Measurements from ENCODE around the gene MAX.

The MAX gene

DNA sequence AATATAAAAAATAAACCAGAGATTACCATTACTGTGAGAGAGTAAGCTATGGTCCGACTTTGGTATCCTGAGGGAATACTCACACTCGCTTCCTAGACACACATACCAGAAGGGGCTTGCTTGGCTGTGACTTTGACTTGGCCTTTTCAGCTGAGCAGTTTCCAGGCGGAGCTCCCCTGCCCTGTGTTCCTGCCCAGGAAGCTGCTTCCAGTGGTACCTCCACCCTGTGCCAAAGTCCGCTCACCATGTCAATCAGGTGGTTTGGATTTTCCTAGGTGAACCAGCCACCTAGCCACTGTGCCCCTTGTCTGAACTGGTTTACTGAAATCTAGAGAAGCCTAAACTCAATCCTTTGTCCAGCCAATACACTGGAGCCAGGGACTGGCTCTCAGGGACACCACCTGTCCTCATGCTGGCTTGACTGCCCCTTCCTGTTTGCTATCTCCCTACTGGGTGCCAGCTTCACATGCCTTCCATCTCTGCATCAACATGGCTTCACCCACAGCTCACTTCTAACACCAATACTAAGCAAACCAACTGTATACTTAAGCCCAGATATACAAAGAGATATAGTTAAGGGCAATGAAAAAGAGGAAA lies 28.6 kb downstream of the MAX start:
- DNase-seq (ENCODE audit: low read depth), result no peak

DNA sequence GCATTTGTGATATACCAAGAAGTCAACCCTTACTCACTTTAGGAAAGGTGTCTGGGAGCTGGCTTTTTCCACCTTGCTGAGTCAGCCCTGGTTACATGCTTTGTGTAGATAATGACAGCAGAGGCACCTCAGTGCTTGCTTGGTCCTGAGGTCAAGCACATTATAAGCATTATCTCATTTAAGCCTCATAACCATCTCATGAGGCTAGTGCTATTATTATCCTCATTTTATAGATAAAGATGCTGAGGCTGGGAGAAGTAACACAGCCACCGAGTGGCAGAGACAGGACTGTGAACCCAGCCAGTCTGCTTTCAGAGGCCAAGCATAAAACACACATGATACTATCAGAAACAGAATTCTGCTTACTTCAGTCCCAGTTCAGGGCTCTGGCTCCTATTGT lies 29.4 kb downstream of the MAX start:
- no peak for DNase-seq (ENCODE audit: low read depth)

DNA sequence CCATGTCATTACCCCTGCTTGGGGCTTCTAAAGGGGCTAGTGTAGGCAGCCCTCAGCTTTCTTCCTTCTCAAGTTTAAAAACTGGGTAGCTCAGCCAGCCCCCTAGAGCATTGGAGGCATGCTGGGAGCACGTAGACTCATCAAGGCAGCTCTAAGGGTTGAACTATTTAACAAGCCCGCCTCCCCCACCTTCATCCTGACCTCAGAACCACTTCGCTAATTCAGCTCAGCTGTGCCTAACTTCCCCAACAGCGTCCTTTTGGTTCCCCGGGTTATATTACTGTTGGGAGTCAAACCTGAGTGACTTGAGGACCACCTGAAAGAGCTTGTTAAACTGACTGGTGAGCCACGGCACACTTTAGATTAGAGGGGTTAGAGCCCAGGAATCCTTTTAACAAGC lies 30.1 kb downstream of the MAX start:
- DNase-seq (ENCODE audit: low read depth), result no peak

DNA sequence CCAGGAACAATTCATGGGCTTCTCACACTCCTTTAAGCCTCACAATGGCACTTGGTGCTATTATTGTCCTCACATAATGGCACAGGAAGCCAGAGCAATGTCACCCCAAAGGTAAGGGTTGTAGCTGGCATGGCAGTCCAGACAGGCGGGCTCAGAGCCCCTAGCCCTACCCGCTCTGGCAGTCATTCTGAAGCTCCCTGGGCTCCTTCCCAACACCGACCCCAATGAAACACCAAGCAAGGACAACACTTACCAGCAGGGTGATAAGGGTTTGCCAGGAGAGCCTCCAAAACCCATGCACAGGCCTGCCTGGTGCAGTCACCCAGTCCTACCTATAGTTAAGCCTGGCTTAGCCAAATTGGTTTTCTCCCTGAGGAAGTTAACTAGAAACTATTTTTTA lies 30.8 kb downstream of the MAX start:
- no peak for DNase-seq (ENCODE audit: low read depth)

DNA sequence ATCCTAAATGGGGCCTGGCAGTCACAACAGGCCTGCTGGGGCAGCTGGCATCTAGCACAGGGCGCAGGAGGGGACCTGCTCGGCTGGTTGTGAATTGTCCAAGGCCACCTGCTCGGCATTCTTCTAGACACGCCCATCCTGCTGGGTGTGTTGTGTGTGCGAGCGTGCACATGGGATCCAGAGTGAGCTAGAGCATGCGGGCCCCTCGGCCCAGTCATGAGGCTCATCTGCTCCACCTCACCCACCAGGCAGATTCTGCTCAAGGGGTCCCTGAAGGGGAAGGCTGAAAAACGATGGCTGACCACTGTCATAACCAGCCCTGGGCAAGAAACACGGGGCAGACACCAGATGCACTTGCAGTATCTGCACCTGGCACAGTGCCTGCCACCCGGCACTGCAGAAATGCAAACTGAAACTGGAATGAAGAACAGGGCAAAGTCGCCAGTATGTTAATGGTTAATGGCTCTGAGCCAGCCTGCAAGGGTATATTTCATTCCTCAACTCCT lies 31.8 kb downstream of the MAX start:
- no peak for DNase-seq (ENCODE audit: low read depth)

DNA sequence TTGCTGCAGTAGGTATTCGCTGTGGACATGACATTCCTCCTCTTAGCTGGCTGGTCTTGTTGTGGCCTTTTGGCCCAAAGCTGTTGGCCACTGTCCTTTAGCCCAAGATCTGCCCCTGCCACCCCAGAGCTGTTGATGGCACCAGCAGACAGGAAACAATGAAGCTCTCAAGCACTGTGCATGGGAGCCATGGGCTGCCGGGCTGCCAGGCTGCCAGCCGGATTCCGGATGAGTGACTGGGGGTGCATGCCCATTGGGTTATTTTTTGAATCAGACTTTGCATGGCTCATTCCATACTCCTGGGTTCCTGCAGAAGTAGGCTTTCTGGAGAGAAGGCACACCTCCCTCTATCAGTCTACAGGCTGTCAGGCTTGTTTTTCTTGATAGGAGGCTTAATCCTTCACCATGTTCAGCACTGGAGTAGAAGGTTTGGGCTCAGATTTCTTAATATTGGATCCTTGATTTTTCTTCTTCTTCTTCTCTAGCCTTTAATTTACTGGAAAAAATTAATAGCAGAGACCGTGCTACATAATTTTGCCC lies 32.4 kb downstream of the MAX start:
- no peak for DNase-seq (ENCODE audit: low read depth)

DNA sequence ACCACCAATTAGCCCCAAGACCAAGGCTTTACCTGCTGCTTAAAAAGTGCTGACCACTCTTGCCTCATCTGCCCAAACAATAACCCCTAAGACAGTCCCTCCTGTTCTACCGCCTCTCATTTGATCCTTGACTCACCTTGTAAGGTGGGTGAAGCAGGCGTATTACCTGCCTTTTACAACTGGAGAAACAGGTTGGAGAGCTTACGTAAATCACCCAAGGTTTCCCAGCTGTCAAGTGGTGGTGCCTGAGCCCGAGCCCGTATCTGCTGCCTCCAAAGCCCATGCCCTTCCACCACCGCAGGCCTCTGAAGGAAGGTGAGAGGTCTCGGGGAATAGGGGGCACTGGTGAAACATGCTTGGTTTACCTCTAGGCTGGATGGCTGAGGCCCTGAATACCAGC lies 36.6 kb downstream of the MAX start:
- no peak for DNase-seq (ENCODE audit: low read depth)

DNA sequence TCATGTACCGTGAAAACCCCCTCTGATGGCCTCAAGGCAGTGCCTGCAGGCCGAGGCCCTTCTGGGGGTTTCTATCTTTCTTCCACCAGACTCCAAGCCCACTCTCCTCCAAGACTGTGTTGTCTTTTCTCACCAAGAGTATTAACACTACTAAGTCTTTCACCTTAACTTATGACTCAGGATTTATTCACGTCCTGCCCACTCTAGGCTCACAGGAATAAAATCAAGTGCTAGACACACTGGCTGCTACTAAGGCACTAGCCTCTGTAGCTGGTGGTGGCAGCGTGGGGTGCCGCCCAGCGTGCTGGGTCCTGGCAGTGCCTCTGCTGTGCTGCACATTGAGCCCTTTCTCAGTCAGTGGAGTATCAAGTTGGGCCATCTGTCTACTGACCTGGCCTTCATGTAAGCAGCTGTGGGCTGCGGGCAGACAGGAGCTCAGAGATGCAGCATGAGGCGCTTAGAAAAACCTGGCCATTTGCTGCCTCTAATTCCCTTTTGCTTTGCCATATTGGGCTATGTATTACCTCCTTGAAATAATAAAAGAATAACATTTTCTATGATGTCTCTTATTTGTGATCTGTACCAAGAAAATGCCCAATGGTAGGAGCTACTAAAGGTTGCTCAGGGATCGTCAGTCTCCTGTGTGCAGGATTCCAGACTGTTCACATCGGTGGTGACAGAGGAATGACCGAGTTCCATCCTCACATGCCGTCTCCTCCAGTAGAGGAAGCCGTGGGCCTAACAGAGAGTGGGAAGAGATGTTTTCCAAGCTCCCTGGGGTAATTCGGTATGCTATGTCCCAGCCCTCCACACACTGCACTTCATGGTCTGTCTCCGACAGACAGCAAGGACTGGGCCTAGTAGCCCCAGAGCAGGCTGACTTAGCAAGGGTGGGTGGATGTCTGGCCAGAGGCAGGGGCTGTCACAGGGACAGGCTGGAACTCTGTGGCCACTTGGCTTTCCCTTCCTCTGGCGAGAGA lies 39.9 kb downstream of the MAX start:
- no peak for DNase-seq (ENCODE audit: low read depth)

DNA sequence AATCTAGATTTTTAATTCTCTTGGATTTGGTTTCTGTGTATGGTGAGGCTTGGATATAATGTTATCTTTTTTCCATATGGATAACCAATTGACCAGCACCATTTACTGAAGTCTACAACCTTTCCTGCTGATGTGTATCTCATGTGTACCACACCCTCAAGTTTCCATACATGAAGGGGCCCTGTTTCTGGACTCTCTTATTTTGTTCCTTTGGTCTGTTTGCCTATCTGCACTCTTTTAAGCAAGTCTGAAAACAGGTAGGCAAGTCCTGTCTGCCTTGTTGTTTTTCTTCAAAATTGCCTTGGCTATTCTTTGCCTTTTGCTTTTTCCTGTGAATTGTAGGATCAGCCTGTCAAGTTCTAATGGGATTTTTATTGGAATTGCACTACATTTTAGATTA lies 44.6 kb downstream of the MAX start:
- no peak for DNase-seq (ENCODE audit: low read depth)

DNA sequence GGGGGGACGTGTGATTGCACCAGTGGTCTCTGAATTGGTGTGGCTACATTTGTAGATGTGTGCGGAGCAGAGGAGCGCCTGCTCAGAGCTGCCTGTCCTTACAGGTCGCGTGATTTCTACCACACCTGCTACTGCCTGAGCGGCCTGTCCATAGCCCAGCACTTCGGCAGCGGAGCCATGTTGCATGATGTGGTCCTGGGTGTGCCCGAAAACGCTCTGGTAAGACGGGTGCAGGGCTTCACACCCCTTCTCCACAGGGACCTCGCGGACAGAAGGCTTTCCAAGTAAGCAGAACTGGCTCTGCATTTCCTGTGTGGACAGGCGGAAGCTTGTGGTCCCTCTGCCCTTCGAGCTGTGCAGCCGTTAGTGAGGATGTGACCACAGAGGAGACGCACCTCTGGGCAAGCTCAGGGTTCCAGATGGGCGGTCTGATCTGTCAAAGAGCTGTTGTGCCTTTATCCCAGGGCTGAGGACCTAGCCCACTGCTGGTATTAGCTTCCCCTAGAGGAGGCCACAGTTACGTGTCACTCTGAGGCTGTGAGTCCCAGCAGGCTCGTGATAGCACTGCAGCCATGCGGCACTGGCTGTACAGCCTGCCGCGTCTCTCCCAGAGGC lies 47.7 kb downstream of the MAX start:
- no peak for DNase-seq (ENCODE audit: low read depth)

DNA sequence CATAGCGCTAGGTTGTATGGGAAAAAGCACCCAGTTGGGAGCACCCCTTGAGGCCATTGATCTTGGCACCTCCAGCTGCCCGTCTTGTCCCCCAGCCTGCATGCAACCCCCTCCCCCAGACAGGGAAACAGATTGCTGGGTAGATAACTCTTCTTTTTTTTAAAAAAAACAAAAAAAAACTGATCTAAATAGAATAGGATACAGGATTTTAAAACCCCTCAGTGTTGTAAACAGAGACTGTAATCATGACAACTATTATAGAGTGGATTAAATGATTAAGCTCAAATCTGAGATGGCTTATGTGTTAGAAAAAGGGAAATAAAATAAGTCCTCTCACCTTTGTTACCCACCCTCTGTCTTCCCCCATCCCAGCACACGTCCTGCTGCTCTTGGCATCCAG lies 48.9 kb downstream of the MAX start:
- DNase-seq (ENCODE audit: low read depth), result no peak

DNA sequence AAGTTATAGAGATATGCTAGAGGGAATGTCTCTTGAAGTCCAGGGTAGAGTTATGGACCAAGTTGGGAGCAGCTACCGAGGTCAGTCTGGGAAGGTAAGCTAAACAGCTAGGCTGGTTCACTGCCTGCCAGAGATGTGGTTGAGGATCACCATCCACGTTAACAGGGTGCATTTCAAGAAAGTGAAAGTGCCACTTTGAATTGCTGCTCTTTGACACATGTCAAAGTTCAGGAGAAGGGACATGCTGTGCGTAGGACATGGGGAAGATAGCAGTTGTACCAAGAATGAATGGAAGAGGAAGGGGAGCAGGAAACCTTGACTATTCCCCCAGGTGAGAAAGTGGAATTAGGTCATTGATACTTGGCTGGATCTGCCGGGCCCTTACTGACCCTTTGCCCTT lies 49.5 kb downstream of the MAX start:
- DNase-seq (ENCODE audit: low read depth), result no peak

DNA sequence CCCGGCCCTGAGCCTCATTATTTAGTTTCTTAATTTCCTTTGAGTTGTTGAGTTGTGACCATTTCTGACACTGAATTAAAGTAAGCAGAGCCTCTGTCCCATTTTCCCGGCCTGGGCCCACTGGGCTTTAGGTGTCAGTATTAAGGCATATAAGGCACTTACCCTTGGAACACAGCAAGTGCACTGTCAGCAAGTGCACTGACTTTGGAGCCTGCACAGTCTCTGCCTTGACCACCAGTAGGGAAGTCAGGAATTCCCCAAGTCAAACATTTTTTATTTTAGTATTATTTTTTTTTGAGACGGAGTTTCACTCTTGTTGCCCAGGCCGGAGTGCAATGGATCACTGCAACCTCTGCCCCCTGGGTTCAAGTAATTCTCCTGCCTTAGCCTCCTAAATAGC lies 56.6 kb downstream of the MAX start:
- DNase-seq (ENCODE audit: low read depth), result no peak

DNA sequence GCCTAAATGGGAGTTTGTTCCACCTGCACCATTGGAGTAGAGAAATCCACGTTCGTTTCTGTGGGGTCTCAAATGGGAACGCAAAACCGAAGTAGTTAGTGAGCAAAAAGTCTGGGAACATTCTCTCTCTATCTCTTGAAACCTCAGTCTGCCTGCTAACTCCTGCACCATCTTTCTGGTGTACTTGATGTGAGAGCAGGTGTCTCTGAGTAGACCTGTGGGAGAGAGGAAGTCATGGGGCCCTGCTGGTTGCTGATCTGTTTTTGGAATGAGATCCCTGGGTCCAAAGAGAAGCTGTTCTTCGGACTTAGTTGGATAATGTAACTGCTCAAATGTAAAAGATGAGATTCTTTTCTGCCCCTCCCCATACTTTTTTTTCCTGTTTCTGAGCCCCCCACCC lies 57.3 kb downstream of the MAX start:
- DNase-seq (ENCODE audit: low read depth), result no peak

DNA sequence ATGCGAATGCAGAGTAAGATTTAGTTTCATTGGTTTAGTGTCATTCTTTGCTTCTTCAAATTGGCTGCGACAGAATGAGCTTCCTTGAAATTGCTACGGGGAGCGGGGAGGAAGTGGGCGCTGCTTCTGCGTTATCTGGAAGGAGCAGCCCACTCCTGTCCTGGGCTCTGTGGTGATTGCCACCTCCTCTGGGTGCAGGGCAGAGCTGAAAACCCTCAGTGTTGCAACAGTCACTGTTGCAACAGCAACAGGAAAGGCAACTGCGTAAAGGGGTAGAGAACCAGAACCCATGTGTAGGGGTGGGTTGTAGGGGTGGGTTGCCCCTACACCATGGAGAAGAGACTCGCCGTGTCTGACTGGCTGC lies 57.7 kb downstream of the MAX start:
- no peak for DNase-seq (ENCODE audit: low read depth)

DNA sequence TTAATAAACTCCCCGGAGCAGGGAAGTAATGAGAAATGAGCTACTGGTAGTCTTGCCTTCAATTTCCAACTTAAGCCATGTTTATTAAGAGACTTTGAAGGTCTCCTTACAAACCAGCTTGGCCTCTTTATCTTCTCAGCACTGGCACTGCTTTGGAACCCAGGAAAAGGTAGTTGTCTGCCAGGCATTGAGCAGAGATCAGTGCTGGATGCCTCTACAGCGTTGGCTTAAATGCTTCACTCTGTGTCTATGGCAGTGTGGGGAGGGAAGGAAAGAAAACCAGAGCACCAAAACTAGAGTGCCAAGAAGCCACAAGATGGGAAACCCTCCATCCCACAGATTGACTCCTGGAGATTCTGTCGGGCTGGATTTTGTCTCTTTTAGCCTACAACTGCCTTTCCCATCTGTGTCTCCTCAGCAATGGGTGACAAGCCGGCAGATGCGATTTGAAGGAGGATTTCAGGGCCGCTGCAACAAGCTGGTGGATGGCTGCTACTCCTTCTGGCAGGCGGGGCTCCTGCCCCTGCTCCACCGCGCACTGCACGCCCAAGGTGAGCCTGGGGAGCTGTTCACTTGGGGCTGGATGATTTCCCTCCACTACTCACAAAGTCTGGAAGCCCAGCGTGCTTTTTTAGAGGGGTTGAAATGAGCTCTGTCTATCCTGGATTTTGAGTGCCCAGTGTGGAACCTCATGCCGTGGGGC lies 58.3 kb downstream of the MAX start:
- no peak for DNase-seq (ENCODE audit: low read depth)

DNA sequence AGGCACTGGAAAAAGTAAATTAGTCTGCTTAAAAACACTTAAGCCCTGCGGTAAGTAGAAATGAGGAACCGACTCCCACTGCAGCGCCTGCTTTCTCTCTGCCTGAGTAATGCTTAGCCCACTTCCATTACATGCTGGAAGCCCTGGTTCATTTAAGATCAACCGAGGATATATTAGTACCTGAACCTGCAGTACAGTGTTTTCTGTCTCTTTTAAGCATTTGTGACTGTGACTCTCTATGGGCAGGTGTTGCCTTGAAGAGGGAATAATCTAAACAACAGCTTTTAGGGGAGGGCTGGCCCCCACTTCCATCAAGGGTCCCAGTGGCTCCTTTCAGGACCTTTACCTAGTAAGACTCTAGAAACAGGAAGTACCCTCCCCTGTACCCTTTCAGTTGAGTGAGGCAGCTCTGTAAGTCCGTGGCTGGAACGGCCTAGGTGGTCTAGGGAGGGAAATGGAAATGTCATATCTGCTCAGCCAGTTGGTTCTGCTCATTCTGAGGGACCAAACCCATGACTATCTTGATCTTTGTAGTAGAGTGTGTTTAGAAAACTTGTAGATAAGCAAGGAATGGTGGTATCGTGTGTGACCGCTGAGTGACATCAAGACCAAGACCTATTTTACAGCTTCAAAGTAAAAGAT lies 59.5 kb downstream of the MAX start:
- DNase-seq (ENCODE audit: low read depth), result no peak

DNA sequence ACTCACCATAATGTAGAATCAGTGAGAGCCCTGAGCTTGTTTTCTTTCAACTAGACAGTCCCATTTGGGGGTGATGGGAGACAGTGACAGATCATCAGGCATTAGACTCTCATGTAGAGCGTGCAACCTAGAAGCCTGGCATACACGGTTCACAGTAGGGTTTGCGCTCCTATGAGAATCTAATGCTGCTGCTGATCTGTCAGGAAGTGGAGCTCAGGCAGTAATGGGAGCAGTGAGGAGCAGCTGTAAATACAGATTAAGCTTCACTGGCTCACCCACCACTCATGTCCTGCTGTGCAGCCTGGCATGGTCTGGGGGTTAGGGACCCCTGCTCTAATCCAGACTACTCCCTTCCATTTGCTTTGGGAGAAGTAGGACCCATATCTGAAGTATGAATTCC lies 60.0 kb downstream of the MAX start:
- DNase-seq (ENCODE audit: low read depth), result no peak

DNA sequence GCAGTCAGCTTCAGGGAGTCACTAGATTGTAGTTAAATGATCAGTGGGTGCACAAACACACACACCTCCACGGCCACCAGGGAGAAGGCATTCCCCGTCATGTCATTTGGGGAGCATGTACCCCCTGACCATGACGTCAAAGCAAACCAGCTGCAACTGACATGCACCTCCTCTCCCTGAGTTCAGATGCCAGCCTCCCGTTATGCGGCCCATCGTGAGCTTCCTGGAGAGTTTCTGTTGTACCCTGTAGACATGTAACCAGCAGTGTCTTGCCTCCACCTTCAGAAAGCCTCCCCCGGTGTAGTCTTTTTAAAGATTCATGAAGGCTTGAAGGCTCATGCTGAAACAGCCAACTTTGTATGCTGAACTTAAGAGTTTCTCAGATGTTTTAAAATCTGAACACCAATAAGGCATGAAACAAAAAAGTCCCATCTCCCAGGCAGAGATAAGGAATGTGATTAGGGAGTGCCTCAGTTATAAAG lies 60.8 kb downstream of the MAX start:
- DNase-seq (ENCODE audit: low read depth), result no peak

DNA sequence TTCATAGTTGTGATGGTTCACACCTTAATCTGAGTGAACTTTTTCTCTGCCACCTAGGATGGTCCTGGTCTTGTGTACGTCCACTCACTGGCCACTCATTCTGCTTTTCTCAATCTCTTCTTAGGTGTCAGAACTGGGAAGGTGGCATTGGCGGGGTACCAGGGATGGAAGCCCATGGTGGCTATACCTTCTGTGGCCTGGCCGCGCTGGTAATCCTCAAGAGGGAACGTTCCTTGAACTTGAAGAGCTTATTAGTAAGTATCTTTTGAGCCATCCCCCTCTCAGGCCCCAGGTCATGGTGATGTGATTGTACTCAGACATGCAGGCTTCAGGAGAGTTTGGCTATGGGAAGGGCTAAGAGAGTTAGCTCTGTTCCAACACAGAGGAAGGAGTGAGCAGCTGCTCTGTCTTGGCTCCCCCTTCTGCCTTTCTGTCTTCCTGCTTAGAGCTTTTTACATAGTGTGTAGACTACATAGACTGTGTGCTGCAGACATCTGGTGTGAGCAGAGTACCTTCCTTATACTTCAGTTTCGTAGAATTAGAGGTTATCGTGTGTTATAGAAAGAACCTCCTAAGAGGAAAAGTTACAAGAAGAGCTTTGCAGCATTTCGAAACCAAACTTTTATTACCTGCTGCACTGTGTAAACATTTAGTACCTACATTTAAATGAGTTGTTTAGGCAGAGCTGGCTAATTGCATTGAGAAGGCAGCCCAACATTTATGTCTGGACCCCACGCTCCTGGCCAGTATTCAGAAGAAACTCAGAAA lies 61.5 kb downstream of the MAX start:
- DNase-seq (ENCODE audit: low read depth), result no peak

DNA sequence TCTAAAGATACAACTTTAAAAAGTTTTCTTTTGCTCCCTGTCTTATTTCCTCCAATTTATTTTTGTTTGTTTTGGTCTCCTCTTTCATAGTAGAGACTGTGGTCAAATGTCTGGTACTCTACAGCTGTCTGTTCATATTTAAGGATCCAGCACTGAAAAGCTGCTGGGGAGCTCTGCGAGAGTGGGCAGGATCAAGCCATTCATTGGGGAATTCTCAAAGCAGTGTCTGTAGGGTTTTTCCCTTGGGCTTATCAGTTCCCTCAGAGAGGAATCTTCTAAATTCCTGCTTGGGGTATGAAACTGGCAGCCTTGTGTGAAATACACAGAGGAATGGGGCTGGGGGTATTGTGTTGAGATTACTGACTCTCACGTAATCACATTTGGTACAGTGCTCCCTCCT lies 63.4 kb downstream of the MAX start:
- no peak for DNase-seq (ENCODE audit: low read depth)
